Activated T-cell treated with anti-CD3 and anti-CD28 coated beads, Interleukin-2, amount 50 U/mL, for 4 hours (primary cell): ENCODE results near the gene ABCA1. TPM values are rescaled to one million over a fixed set of nuclear protein-coding genes. Genes with fewer than 3 reads are reported as not detected.

Experiments
- ATAC-seq, 2 donors: fragments of 200-7000 bp; cut with Tn5 transposase; one replicate each; pipeline ENCODE4 v1.10.0; 2021
- DNase-seq: peaks from one replicate; pipeline ENCODE4 v3.0.0-alpha.2; 2020
- H3K27me3 Mint-ChIP-seq: one replicate; pipeline ENCODE4 v1.8.0; 2021; ENCODE audit warnings: low read depth, mixed read lengths
- H3K36me3 Mint-ChIP-seq: one replicate; pipeline ENCODE4 v1.8.0; 2022; ENCODE audit warnings: mixed read lengths; ENCODE audit not compliant: insufficient read depth
- H3K4me1 Mint-ChIP-seq: one replicate; pipeline ENCODE4 v1.8.0; 2021; ENCODE audit warnings: low read depth, mixed read lengths
- H3K4me3 Mint-ChIP-seq: one replicate; pipeline ENCODE4 v1.8.0; 2021; ENCODE audit warnings: mild to moderate bottlenecking, moderate library complexity, mixed read lengths
- H3K9me3 Mint-ChIP-seq: one replicate; pipeline ENCODE4 v1.8.0; 2021; ENCODE audit warnings: mixed read lengths
- total RNA-seq, 3 donors: library from RNA; stranded (reverse); gene quantifications; one replicate each; pipeline ENCODE4 v1.2.1, GENCODE V29; 2021

The ABCA1 gene
- total RNA-seq, 3 donors from 2014 or later, result 0.26 to 0.30 (median 0.30) TPM

- no peak for ATAC-seq
- H3K9me3 Mint-ChIP-seq, result no peaks in the 10 kb centered on the region
- H3K4me3 Mint-ChIP-seq, result no peak overlapping the region
- H3K4me1 Mint-ChIP-seq, result peaks cover 3% of the 10 kb centered on the region
- H3K27me3 Mint-ChIP-seq, result peaks cover 3% of the 10 kb centered on the region
- H3K36me3 Mint-ChIP-seq, result peaks cover 20% of the 10 kb centered on the region
- DNase-seq, result no peak
Observed at GRCh38 chr9:104841601-104842141, 86.3 kb downstream of the ABCA1 start.

GRCh38 chr9:104838958-104839357 is 89.0 kb downstream of the ABCA1 start:
- no peaks in the 10 kb centered on the region for H3K9me3 Mint-ChIP-seq
- ATAC-seq, result no peak

GRCh38 chr9:104836767-104837166 is 91.2 kb downstream of the ABCA1 start:
- DNase-seq, result no peak
- H3K4me1 Mint-ChIP-seq, result peaks cover 9% of the 10 kb centered on the region
- ATAC-seq, result no peak
- H3K9me3 Mint-ChIP-seq, result no peaks in the 10 kb centered on the region
- no peak overlapping the region for H3K4me3 Mint-ChIP-seq
- H3K27me3 Mint-ChIP-seq, result no peaks in the 10 kb centered on the region
- peaks cover 16% of the 10 kb centered on the region for H3K36me3 Mint-ChIP-seq

More at GRCh38 chr9:104838958-104839357, 89.0 kb downstream of the ABCA1 start:
- Mint-ChIP-seq H3K4me3 (no peak overlapping the region), H3K27me3 (peaks cover 3% of the 10 kb centered on the region), H3K4me1 (peaks cover 9% of the 10 kb centered on the region), H3K36me3 (peaks cover 20% of the 10 kb centered on the region)
- DNase-seq, result no peak

- Mint-ChIP-seq H3K4me3 (no peak overlapping the region), H3K36me3 (peaks cover 20% of the 10 kb centered on the region), H3K4me1 (peaks cover 9% of the 10 kb centered on the region), H3K27me3 (no peaks in the 10 kb centered on the region), H3K9me3 (no peaks in the 10 kb centered on the region)
- ATAC-seq (no peak), DNase-seq (no peak)
Observed at GRCh38 chr9:104836235-104836634, 91.7 kb downstream of the ABCA1 start.

GRCh38 chr9:104835161-104835560 is 92.8 kb downstream of the ABCA1 start:
- Mint-ChIP-seq H3K36me3 (peaks cover 20% of the 10 kb centered on the region), H3K4me1 (peaks cover 9% of the 10 kb centered on the region), H3K9me3 (no peaks in the 10 kb centered on the region), H3K4me3 (no peak overlapping the region), H3K27me3 (no peaks in the 10 kb centered on the region)
- no peak for DNase-seq
- ATAC-seq, result no peak

GRCh38 chr9:104833696-104834095 is 94.3 kb downstream of the ABCA1 start:
- Mint-ChIP-seq H3K9me3 (no peaks in the 10 kb centered on the region), H3K4me3 (no peak overlapping the region), H3K36me3 (peaks cover 26% of the 10 kb centered on the region), H3K27me3 (no peaks in the 10 kb centered on the region), H3K4me1 (peaks cover 9% of the 10 kb centered on the region)
- ATAC-seq (no peak), DNase-seq (no peak)

- peaks cover 27% of the 10 kb centered on the region for H3K36me3 Mint-ChIP-seq
- DNase-seq, result no peak
- no peak for ATAC-seq
- H3K9me3 Mint-ChIP-seq, result no peaks in the 10 kb centered on the region
- H3K4me1 Mint-ChIP-seq, result peaks cover 6% of the 10 kb centered on the region
- H3K27me3 Mint-ChIP-seq, result no peaks in the 10 kb centered on the region
- H3K4me3 Mint-ChIP-seq, result no peak overlapping the region
Observed at GRCh38 chr9:104831681-104832080, 96.3 kb downstream of the ABCA1 start.

GRCh38 chr9:104826911-104827310 is 101.0 kb downstream of the ABCA1 start:
- ATAC-seq (no peak), DNase-seq (no peak)
- Mint-ChIP-seq H3K9me3 (no peaks in the 10 kb centered on the region), H3K4me3 (no peak overlapping the region), H3K4me1 (no peaks in the 10 kb centered on the region), H3K36me3 (peaks cover 39% of the 10 kb centered on the region), H3K27me3 (no peaks in the 10 kb centered on the region)

- Mint-ChIP-seq H3K4me1 (no peaks in the 10 kb centered on the region), H3K36me3 (peaks cover 34% of the 10 kb centered on the region), H3K27me3 (no peaks in the 10 kb centered on the region), H3K4me3 (no peak overlapping the region), H3K9me3 (no peaks in the 10 kb centered on the region)
- no peak for ATAC-seq
- no peak for DNase-seq
Observed at GRCh38 chr9:104826079-104826775, 101.7 kb downstream of the ABCA1 start.

GRCh38 chr9:104820336-104820735 is 107.6 kb downstream of the ABCA1 start:
- Mint-ChIP-seq H3K27me3 (no peaks in the 10 kb centered on the region), H3K36me3 (peaks cover 44% of the 10 kb centered on the region), H3K4me3 (no peak overlapping the region), H3K9me3 (no peaks in the 10 kb centered on the region), H3K4me1 (no peaks in the 10 kb centered on the region)
- ATAC-seq, result no peak
- no peak for DNase-seq

GRCh38 chr9:104819033-104819432 is 108.9 kb downstream of the ABCA1 start:
- Mint-ChIP-seq H3K4me1 (no peaks in the 10 kb centered on the region), H3K4me3 (no peak overlapping the region), H3K27me3 (no peaks in the 10 kb centered on the region), H3K9me3 (no peaks in the 10 kb centered on the region), H3K36me3 (peaks cover 47% of the 10 kb centered on the region)
- no peak for ATAC-seq
- no peak for DNase-seq

GRCh38 chr9:104817437-104817836 is 110.5 kb downstream of the ABCA1 start:
- Mint-ChIP-seq H3K4me3 (no peak overlapping the region), H3K4me1 (no peaks in the 10 kb centered on the region), H3K36me3 (peaks cover 37% of the 10 kb centered on the region), H3K9me3 (no peaks in the 10 kb centered on the region), H3K27me3 (no peaks in the 10 kb centered on the region)
- DNase-seq (no peak), ATAC-seq (no peak)

- Mint-ChIP-seq H3K9me3 (no peaks in the 10 kb centered on the region), H3K4me3 (no peak overlapping the region), H3K4me1 (no peaks in the 10 kb centered on the region), H3K36me3 (peaks cover 40% of the 10 kb centered on the region), H3K27me3 (no peaks in the 10 kb centered on the region)
- DNase-seq (no peak), ATAC-seq (no peak)
Observed at GRCh38 chr9:104815851-104816565, 111.9 kb downstream of the ABCA1 start.

- Mint-ChIP-seq H3K4me3 (no peak overlapping the region), H3K27me3 (no peaks in the 10 kb centered on the region), H3K4me1 (no peaks in the 10 kb centered on the region), H3K36me3 (peaks cover 19% of the 10 kb centered on the region), H3K9me3 (no peaks in the 10 kb centered on the region)
- ATAC-seq (no peak), DNase-seq (no peak)
Observed at GRCh38 chr9:104810421-104811339, 117.3 kb downstream of the ABCA1 start.
